ENCODE results near the gene ASTN1. TPM values are rescaled to one million over a fixed set of nuclear protein-coding genes. Genes with fewer than 3 reads are reported as not detected.

The ASTN1 gene
- total RNA-seq, 1 experiment from 2014 or later: 0.42 TPM

DNA sequence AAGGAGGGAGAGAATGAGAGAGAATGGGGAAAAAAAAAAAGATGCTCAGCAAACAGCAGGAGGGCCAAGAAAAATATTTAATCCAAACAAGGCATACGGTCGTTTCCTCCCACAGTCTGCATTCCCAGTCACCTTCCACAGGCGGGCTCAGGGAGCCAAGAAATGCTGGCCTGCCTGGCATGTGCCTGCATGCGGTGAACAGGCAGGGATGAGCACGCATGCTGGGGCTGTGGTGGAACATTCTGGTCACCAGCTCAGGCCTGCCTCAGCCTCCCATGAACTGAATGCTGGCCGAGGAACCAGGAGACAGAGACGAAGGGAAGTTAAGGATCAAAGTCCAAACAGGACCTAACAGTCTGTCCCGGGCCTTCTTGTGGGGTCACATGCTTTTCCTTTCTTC, 335.3 kb downstream of the ASTN1 start:
- intact Hi-C loops (cut with micrococcal nuclease): no loop called here
- CTCF ChIA-PET: no interaction called here

More for the DNA sequence above, 335.3 kb downstream of the ASTN1 start:
- Histone ChIP-seq H2AFZ (ENCODE audit: low read depth, low read length, poor library complexity, severe bottlenecking) (no peak overlapping the region), H3K79me2 (ENCODE audit: insufficient read depth, low read length) (no peaks in the 10 kb centered on the region), H3K4me2 (ENCODE audit: low read length) (no peak overlapping the region), H4K20me1 (ENCODE audit: insufficient read depth) (no peaks in the 10 kb centered on the region), H3K9me2 (ENCODE audit: insufficient read depth) (no peaks in the 10 kb centered on the region), H3K4me3 (replicated peaks in 1 of 2; ENCODE audit: low read depth in 1 of 2, low read length in 2 of 2) (no peak overlapping the region), H3K27me3 (ENCODE audit: insufficient read depth, low read length) (0 out of 2 replicates have a peak, but pooled peaks cover 15% of the 10 kb centered on the region), H3K36me3 (ENCODE audit: control insufficient read depth in 1 of 2, insufficient read depth in 2 of 2, low read length in 2 of 2) (no peaks in the 10 kb centered on the region), H3K27ac (ENCODE audit: low read depth, low read length) (no peak overlapping the region), H3K4me1 (ENCODE audit: control insufficient read depth in 1 of 2, insufficient read depth in 2 of 2, low read length in 2 of 2) (no peaks in the 10 kb centered on the region), H3K9ac (ENCODE audit: low read length) (no peak overlapping the region), H3K9me3 (ENCODE audit: control insufficient read depth in 1 of 2, insufficient read depth in 1 of 2, low read depth in 1 of 2, low read length in 2 of 2) (no peaks in the 10 kb centered on the region)
- no peak for ATAC-seq
- TF ChIP-seq, protein P1, sequence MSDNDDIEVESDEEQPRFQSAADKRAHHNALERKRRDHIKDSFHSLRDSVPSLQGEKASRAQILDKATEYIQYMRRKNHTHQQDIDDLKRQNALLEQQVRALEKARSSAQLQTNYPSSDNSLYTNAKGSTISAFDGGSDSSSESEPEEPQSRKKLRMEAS (IDR thresholded peaks at IDR 0.05): no peak
- TF ChIP-seq CEBPB (IDR thresholded peaks at IDR 0.05; ENCODE audit: low read depth) (no peak), SP1 (IDR thresholded peaks at IDR 0.05; ENCODE audit: low read depth) (no peak), FOSL1 (IDR thresholded peaks at IDR 0.05; ENCODE audit: low read depth) (no peak), POLR2AphosphoS5 (IDR thresholded peaks at IDR 0.05; ENCODE audit: low read depth, low read length) (no peak), RAD21 (IDR thresholded peaks at IDR 0.05; ENCODE audit: low read depth) (no peak), SIN3A (IDR thresholded peaks at IDR 0.05; ENCODE audit: low read depth) (no peak), SRF (IDR thresholded peaks at IDR 0.05; ENCODE audit: low read depth) (no peak), POLR2A (IDR thresholded peaks at IDR 0.05; ENCODE audit: borderline replicate concordance, extremely low read depth, insufficient read depth, insufficient read length) (no peak), TCF7L2 (IDR thresholded peaks at IDR 0.05; ENCODE audit: borderline replicate concordance, extremely low read depth, insufficient read depth, insufficient read length) (no peak)
- TF ChIP-seq, protein P2, sequence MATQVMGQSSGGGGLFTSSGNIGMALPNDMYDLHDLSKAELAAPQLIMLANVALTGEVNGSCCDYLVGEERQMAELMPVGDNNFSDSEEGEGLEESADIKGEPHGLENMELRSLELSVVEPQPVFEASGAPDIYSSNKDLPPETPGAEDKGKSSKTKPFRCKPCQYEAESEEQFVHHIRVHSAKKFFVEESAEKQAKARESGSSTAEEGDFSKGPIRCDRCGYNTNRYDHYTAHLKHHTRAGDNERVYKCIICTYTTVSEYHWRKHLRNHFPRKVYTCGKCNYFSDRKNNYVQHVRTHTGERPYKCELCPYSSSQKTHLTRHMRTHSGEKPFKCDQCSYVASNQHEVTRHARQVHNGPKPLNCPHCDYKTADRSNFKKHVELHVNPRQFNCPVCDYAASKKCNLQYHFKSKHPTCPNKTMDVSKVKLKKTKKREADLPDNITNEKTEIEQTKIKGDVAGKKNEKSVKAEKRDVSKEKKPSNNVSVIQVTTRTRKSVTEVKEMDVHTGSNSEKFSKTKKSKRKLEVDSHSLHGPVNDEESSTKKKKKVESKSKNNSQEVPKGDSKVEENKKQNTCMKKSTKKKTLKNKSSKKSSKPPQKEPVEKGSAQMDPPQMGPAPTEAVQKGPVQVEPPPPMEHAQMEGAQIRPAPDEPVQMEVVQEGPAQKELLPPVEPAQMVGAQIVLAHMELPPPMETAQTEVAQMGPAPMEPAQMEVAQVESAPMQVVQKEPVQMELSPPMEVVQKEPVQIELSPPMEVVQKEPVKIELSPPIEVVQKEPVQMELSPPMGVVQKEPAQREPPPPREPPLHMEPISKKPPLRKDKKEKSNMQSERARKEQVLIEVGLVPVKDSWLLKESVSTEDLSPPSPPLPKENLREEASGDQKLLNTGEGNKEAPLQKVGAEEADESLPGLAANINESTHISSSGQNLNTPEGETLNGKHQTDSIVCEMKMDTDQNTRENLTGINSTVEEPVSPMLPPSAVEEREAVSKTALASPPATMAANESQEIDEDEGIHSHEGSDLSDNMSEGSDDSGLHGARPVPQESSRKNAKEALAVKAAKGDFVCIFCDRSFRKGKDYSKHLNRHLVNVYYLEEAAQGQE (IDR thresholded peaks at IDR 0.05; ENCODE audit: low read depth): no peak
- BruUV-seq (replicated peaks): no TSS peak
- DNase-seq (ENCODE audit: low read depth, low spot score): no peak
- ChIA-PET RAD21 (ENCODE audit: low non-redundant PET in 1 of 2, low total read pairs in 2 of 2, uncharacterized antibody in 2 of 2, unreplicated experiment in 2 of 2) (no interaction called here), POLR2A (no interaction called here)

Measured in HCT116 (cell line).